ENCODE results near the gene PAF1. TPM values are rescaled to one million over a fixed set of nuclear protein-coding genes. Genes with fewer than 3 reads are reported as not detected.

The PAF1 gene
- total and polyA plus RNA-seq, 2 of the 13 experiments (the other 11 are each of a cell fraction or from before 2014, with no cell fraction given), result 30.2 to 31.1 TPM

GRCh38 chr19:39401549-39402345 is 10.8 kb upstream of the PAF1 start (continued):
- TF ChIP-seq HMGXB3 (CRISPR knock-in tag; IDR thresholded peaks at IDR 0.05; ENCODE audit: borderline replicate concordance) (no peak), ZNF569 (CRISPR knock-in tag; IDR thresholded peaks at IDR 0.05; ENCODE audit: borderline replicate concordance) (peak; percentile 94; the same call in 1 of the 2 replicates), PHF8 (CRISPR knock-in tag; IDR thresholded peaks at IDR 0.05) (peak; percentile 43; the same call in 1 of the 2 replicates), RAD21 (CRISPR knock-in tag; IDR thresholded peaks at IDR 0.05) (0 out of 2 replicates have a peak, but pooled peaks have one; percentile 14), TFE3 (CRISPR knock-in tag; IDR thresholded peaks at IDR 0.05) (peak; percentile 99), ZNF24 (IDR thresholded peaks at IDR 0.05) (no peak), DR1 (CRISPR knock-in tag; IDR thresholded peaks at IDR 0.05) (0 out of 2 replicates have a peak, but pooled peaks have one; percentile 36), NONO (IDR thresholded peaks at IDR 0.05) (no peak), NONO (CRISPR knock-in tag; conservative IDR thresholded peaks at IDR 0.05) (peak; percentile 72), ZNF850 (CRISPR knock-in tag; conservative IDR thresholded peaks at IDR 0.05) (no peak), REPIN1 (CRISPR knock-in tag; IDR thresholded peaks at IDR 0.05; ENCODE audit: borderline replicate concordance, low read depth) (peak; percentile 83), SP5 (CRISPR knock-in tag; IDR thresholded peaks at IDR 0.05; ENCODE audit: borderline replicate concordance, low read depth) (0 out of 2 replicates have a peak, but pooled peaks have one; percentile 12), CCAR2 (optimal IDR thresholded peaks at IDR 0.05; ENCODE audit: low read depth, low read length) (no peak), THYN1 (CRISPR knock-in tag; IDR thresholded peaks at IDR 0.05; ENCODE audit: borderline replicate concordance, low read depth) (no peak)
- TF ChIP-seq, protein P1, sequence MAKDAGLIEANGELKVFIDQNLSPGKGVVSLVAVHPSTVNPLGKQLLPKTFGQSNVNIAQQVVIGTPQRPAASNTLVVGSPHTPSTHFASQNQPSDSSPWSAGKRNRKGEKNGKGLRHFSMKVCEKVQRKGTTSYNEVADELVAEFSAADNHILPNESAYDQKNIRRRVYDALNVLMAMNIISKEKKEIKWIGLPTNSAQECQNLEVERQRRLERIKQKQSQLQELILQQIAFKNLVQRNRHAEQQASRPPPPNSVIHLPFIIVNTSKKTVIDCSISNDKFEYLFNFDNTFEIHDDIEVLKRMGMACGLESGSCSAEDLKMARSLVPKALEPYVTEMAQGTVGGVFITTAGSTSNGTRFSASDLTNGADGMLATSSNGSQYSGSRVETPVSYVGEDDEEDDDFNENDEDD (CRISPR knock-in tag; IDR thresholded peaks at IDR 0.05; ENCODE audit: borderline replicate concordance), result peak; percentile 81; the same call in 1 of the 2 replicates
- TF ChIP-seq, protein P2, sequence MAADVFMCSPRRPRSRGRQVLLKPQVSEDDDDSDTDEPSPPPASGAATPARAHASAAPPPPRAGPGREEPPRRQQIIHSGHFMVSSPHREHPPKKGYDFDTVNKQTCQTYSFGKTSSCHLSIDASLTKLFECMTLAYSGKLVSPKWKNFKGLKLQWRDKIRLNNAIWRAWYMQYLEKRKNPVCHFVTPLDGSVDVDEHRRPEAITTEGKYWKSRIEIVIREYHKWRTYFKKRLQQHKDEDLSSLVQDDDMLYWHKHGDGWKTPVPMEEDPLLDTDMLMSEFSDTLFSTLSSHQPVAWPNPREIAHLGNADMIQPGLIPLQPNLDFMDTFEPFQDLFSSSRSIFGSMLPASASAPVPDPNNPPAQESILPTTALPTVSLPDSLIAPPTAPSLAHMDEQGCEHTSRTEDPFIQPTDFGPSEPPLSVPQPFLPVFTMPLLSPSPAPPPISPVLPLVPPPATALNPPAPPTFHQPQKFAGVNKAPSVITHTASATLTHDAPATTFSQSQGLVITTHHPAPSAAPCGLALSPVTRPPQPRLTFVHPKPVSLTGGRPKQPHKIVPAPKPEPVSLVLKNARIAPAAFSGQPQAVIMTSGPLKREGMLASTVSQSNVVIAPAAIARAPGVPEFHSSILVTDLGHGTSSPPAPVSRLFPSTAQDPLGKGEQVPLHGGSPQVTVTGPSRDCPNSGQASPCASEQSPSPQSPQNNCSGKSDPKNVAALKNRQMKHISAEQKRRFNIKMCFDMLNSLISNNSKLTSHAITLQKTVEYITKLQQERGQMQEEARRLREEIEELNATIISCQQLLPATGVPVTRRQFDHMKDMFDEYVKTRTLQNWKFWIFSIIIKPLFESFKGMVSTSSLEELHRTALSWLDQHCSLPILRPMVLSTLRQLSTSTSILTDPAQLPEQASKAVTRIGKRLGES (CRISPR knock-in tag; IDR thresholded peaks at IDR 0.05; ENCODE audit: borderline replicate concordance), result no peak
- TF ChIP-seq, protein P3, sequence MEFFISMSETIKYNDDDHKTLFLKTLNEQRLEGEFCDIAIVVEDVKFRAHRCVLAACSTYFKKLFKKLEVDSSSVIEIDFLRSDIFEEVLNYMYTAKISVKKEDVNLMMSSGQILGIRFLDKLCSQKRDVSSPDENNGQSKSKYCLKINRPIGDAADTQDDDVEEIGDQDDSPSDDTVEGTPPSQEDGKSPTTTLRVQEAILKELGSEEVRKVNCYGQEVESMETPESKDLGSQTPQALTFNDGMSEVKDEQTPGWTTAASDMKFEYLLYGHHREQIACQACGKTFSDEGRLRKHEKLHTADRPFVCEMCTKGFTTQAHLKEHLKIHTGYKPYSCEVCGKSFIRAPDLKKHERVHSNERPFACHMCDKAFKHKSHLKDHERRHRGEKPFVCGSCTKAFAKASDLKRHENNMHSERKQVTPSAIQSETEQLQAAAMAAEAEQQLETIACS (CRISPR knock-in tag; IDR thresholded peaks at IDR 0.05), result no peak

Measured in HepG2 (cell line).